PC-3 (cell line): Measurements from ENCODE around the gene UBE2L3. TPM values are rescaled to one million over a fixed set of nuclear protein-coding genes. Genes with fewer than 3 reads are reported as not detected.

ENCODE experiments used
- ATAC-seq: fragments of 200-7000 bp; cut with Tn5 transposase; 2 replicates; pipeline ENCODE4 v1.9.1; 2020; ENCODE audit warnings: mild to moderate bottlenecking, moderate library complexity
- BruUV-seq: library from RNA; stranded (reverse); fragments of 400-500 nt; replicated peaks from 2 replicates; lab custom pipeline; 2021; lab: Mats Ljungman, UMichigan
- CTCF ChIA-PET: fragments of 300-600 bp; sonication (Branson Sonifier 250); formaldehyde crosslinking; loops from one replicate; lab custom pipeline; 2022; ENCODE audit warnings: antibody characterized with exemption; lab: Charles Lee
- POLR2A ChIA-PET: fragments of 300-600 bp; sonication (Branson Sonifier 250); formaldehyde crosslinking; loops from one replicate; lab custom pipeline; 2022; ENCODE audit warnings: antibody characterized with exemption; ENCODE audit not compliant: unreplicated experiment; lab: Charles Lee
- DNase-seq: peaks from one replicate; pipeline ENCODE4 v3.0.0-alpha.2; 2015
- H2AFZ ChIP-seq: fragments of 300-600 bp; sonication (generic); 2 replicates; pipeline ENCODE4 v1.6.0; 2016; ENCODE audit warnings: antibody characterized with exemption, low read length
- H3F3A ChIP-seq: fragments of 300-600 bp; sonication (generic); one replicate; pipeline ENCODE4 v1.6.0; 2017; ENCODE audit warnings: antibody characterized with exemption, low read length, control low read depth, mild to moderate bottlenecking; ENCODE audit not compliant: unreplicated experiment
- H3K27ac ChIP-seq: fragments of 300-600 bp; sonication (generic); 2 replicates; pipeline ENCODE4 v1.5.1; 2016; ENCODE audit warnings: mild to moderate bottlenecking, low read length
- H3K27me3 ChIP-seq: fragments of 300-600 bp; sonication (generic); 2 replicates; pipeline ENCODE4 v1.6.1; 2016; ENCODE audit warnings: low read length, mixed read lengths
- H3K36me3 ChIP-seq: fragments of 300-600 bp; sonication (generic); 2 replicates; pipeline ENCODE4 v1.6.1; 2016; ENCODE audit warnings: low read depth, mixed run types, low read length, mixed read lengths
- H3K4me1 ChIP-seq: fragments of 300-600 bp; sonication (generic); 2 replicates; pipeline ENCODE4 v1.5.1; 2016; ENCODE audit warnings: low read length; ENCODE audit not compliant: insufficient read depth
- H3K4me2 ChIP-seq: fragments of 300-600 bp; sonication (generic); 2 replicates; pipeline ENCODE4 v1.6.0; 2016; ENCODE audit warnings: low read length
- H3K4me3 ChIP-seq: fragments of 300-600 bp; sonication (generic); 2 replicates; pipeline ENCODE4 v1.5.1; 2016; ENCODE audit warnings: mild to moderate bottlenecking, low read length, mixed read lengths
- H3K79me2 ChIP-seq: fragments of 300-600 bp; sonication (generic); 2 replicates; pipeline ENCODE4 v1.6.1; 2017; ENCODE audit warnings: low read length, mixed read lengths
- H3K9ac ChIP-seq: fragments of 300-600 bp; sonication (generic); 2 replicates; pipeline ENCODE4 v1.6.0; 2016; ENCODE audit warnings: mild to moderate bottlenecking, low read length
- H3K9me2 ChIP-seq: fragments of 300-600 bp; sonication (generic); replicated peaks from 2 replicates; pipeline ENCODE4 v1.6.1; 2016; ENCODE audit warnings: mixed run types, low read length, mixed read lengths
- H3K9me3 ChIP-seq: fragments of 300-600 bp; sonication (generic); 2 replicates; pipeline ENCODE4 v1.6.1; 2016; ENCODE audit warnings: low read length, mixed read lengths
- H4K20me1 ChIP-seq: fragments of 300-600 bp; sonication (generic); 2 replicates; pipeline ENCODE4 v1.6.1; 2016; ENCODE audit warnings: low read length, mixed read lengths
- CTCF ChIP-seq: fragments of 300-600 bp; sonication (generic); conservative IDR thresholded peaks from 2 replicates; pipeline ENCODE4 v1.5.1; 2017; ENCODE audit warnings: antibody characterized with exemption, low read depth, mild to moderate bottlenecking, low read length
- EZH2 ChIP-seq: fragments of 300-600 bp; sonication (generic); IDR thresholded peaks from one replicate; pipeline ENCODE4 v1.6.1; 2017; ENCODE audit warnings: antibody characterized with exemption, mild to moderate bottlenecking, low read length; ENCODE audit not compliant: unreplicated experiment
- EZH2phosphoT487 ChIP-seq: fragments of 300-600 bp; sonication (generic); IDR thresholded peaks from 2 replicates; pipeline ENCODE4 v1.6.1; 2018; ENCODE audit warnings: mild to moderate bottlenecking, antibody characterized with exemption, low read length, borderline replicate concordance
- intact Hi-C: fragments of 100-400 bp; cut with micrococcal nuclease; formaldehyde crosslinking; loops from 2 replicates; pipeline ENCODE4 v1.9.0; 2023
- total RNA-seq: library from RNA; depleted of rRNA; stranded (reverse); fragments of >200 nt; gene quantifications from 2 replicates; pipeline ENCODE4 v1.2.3, GENCODE V29; 2014

Gene UBE2L3
- total RNA-seq, 1 experiment from 2014 or later: 72.0 TPM

GRCh38 chr22:21631025-21631424 is 63.5 kb downstream of the UBE2L3 start:
- CTCF ChIA-PET: no interaction called here
- no TSS peak for BruUV-seq

GRCh38 chr22:21632237-21632895 is 64.9 kb downstream of the UBE2L3 start, which contains the start of gene CCDC116:
CCDC116 (plus strand) TSS chr22:21632760; CDS start chr22:21633182, 422 bp downstream.
- peaks cover under 1% of the 10 kb centered on the region; the same call in 1 of the 2 replicates for H3K36me3 ChIP-seq
- no peaks in the 10 kb centered on the region for H3F3A ChIP-seq
- intact Hi-C loops: no loop called here
- no TSS peak for BruUV-seq
- POLR2A ChIA-PET: no interaction called here
- H2AFZ ChIP-seq: no peak within 1 kb of the TSS
- H3K4me3 ChIP-seq: no peak within 1 kb of the TSS
- H3K27me3 ChIP-seq: no peaks in the 10 kb centered on the region
- H3K4me1 ChIP-seq: peaks cover 10% of the 10 kb centered on the region
- H3K9me3 ChIP-seq: no peaks in the 10 kb centered on the region
- no peak for DNase-seq
- no peaks in the 10 kb centered on the region for H3K9me2 ChIP-seq
- no peak for TF ChIP-seq EZH2
- no peak for TF ChIP-seq CTCF
- no peak for TF ChIP-seq EZH2phosphoT487
- CTCF ChIA-PET: no interaction called here
- H3K79me2 ChIP-seq: peaks cover 24% of the 10 kb centered on the region
- no peaks in the 10 kb centered on the region for H4K20me1 ChIP-seq
- no peak within 1 kb of the TSS for H3K27ac ChIP-seq
- no peak for ATAC-seq
- H3K4me2 ChIP-seq: no peak within 1 kb of the TSS
- H3K9ac ChIP-seq: no peak within 1 kb of the TSS

More at GRCh38 chr22:21631025-21631424, 63.5 kb downstream of the UBE2L3 start:
- TF ChIP-seq EZH2: no peak
- no peak for TF ChIP-seq CTCF
- no peak overlapping the region for H3K9ac ChIP-seq
- POLR2A ChIA-PET: no interaction called here
- no peak overlapping the region for H3K4me2 ChIP-seq
- peaks cover 10% of the 10 kb centered on the region for H3K4me1 ChIP-seq
- peaks cover 3% of the 10 kb centered on the region; the same call in 1 of the 2 replicates for H3K36me3 ChIP-seq
- ATAC-seq: no peak
- intact Hi-C loops: no loop called here
- H2AFZ ChIP-seq: no peak overlapping the region
- H3K9me3 ChIP-seq: no peaks in the 10 kb centered on the region
- no peak overlapping the region for H3K27ac ChIP-seq
- peaks cover 38% of the 10 kb centered on the region for H3K79me2 ChIP-seq
- DNase-seq: no peak
- H3K4me3 ChIP-seq: no peak overlapping the region
- H3K9me2 ChIP-seq: no peaks in the 10 kb centered on the region
- no peaks in the 10 kb centered on the region for H3F3A ChIP-seq
- no peaks in the 10 kb centered on the region for H3K27me3 ChIP-seq
- H4K20me1 ChIP-seq: no peaks in the 10 kb centered on the region

- peaks cover 6% of the 10 kb centered on the region for H3K4me1 ChIP-seq
- ATAC-seq (no peak), DNase-seq (no peak)
- no peaks in the 10 kb centered on the region for H3K9me2 ChIP-seq
- ChIA-PET CTCF (no interaction called here), POLR2A (no interaction called here)
- BruUV-seq: no TSS peak
- no peaks in the 10 kb centered on the region for H4K20me1 ChIP-seq
- no peak overlapping the region for H3K4me3 ChIP-seq
- no peaks in the 10 kb centered on the region for H3K27me3 ChIP-seq
- H3K4me2 ChIP-seq: no peak overlapping the region
- no peak overlapping the region for H2AFZ ChIP-seq
- H3K36me3 ChIP-seq: no peaks in the 10 kb centered on the region; the same call in 1 of the 2 replicates
- no peak overlapping the region for H3K9ac ChIP-seq
- peaks cover 19% of the 10 kb centered on the region for H3K79me2 ChIP-seq
- H3K9me3 ChIP-seq: no peaks in the 10 kb centered on the region
- H3F3A ChIP-seq: no peaks in the 10 kb centered on the region
- no peak for TF ChIP-seq EZH2
- no peak for TF ChIP-seq EZH2phosphoT487
- TF ChIP-seq CTCF: no peak
- intact Hi-C loops: no loop called here
- no peak overlapping the region for H3K27ac ChIP-seq
These were observed 65.4 kb downstream of the UBE2L3 start for GRCh38 chr22:21632931-21633330.
